ENCODE measurements around the gene KDELR3.

Gene KDELR3

DNA sequence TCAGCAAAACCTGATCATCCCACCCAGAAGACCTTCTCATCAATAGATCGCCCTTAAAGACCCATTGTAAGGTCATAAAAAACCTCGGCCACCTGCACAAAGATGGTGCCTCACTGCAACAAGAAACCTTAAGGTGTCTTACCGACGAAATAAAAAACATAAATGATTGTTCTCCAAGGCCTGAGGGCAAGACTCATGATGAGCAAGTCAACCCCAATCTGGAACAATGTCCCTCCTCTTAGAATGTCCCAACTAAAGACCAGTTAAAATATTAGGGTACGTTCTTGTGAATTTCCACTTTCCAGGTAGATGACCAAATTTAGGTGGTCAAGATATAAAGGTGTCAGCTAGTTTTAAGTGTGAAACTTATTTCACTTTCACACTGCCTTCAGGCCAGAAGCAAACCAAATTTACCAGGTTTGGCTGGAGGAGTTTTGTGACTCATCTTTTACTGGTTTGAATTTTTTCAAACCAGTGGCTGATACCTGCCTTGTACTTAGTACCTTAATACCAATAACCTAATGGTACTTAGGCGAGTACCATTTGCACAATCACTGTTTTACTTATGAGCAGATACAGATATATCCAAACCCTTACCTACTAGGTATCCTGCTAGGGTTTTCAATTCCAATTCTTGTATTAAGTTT is 14.9 kb downstream of the KDELR3 start:
- DNase-seq (ENCODE audit: low read depth): no peak

DNA sequence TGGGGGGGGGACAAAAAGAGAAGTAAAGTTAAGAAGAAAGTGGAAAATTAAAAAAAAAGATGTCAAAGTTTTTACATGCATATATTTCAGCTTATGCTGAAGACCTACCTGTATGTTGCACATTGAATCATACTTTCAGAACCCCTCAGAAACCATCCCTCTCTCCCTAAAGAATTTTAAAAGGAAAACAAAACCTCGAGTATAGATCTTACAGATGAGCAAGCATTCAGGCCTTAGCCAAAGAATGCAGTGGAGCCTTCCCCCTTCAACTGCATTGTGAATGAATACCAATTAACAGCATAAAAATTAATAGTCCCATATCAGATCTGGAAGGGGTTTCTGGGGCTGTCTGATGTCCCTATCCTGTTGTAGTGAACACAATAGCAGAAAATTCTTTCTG is 16.3 kb downstream of the KDELR3 start:
- DNase-seq (ENCODE audit: low read depth): no peak

DNA sequence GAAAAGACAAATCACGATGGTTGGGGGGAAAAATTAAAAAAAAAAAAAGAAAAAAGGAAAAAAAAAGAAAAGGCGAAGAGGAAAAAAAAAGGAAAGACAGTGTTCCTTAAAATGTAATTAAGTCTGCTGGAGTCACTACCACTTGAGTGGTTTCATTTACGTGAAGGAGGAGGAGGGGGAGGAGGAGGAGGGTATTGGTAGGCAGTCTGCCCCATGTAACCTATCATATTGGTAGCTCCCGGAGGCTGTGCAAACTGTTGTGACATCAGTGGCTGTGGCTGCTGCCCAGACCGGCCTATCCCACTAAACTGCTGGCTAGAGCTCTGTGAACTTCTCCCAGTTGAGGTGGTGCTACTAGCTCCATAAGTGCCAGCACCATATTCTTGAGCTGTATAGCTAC is 17.9 kb downstream of the KDELR3 start:
- DNase-seq (ENCODE audit: low read depth): no peak

DNA sequence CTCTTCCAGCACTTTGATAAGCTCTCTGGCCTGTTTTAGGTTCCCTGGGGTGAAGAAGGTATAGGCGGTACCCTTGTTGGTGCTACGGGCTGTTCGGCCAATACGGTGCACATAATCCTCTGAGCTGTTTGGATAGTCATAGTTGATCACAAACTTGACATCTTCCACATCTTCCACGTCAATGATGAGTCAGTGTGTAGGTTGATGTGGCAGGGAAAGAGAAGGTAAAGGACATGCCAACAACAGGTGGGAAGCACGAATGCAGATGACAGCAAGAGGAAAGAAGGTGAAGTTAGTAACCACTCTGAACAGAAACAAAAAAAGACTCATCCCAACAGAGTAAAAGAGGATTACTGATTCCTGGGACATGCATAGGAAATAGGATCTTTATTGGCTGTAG is 20.1 kb downstream of the KDELR3 start:
- no peak for DNase-seq (ENCODE audit: low read depth)

DNA sequence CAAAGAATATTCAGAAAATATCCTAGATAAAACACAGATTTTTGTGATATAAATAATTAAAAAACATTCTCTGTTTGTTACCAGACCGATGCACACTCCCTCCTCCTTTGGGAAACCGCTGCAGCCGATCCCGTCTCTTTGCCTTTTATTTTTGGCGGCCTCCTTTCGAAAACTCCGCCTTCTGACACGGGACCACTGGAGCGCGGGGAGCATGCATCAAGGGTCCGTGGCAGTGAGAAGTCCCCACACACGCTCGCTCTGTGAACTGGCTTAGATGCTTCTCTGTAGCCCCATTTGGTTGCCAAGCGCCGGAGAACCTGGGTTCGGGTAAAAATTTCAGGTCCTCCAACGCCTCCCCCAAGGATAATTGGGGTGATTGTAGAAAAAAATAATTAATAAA is 21.2 kb downstream of the KDELR3 start:
- no peak for DNase-seq (ENCODE audit: low read depth)

DNA sequence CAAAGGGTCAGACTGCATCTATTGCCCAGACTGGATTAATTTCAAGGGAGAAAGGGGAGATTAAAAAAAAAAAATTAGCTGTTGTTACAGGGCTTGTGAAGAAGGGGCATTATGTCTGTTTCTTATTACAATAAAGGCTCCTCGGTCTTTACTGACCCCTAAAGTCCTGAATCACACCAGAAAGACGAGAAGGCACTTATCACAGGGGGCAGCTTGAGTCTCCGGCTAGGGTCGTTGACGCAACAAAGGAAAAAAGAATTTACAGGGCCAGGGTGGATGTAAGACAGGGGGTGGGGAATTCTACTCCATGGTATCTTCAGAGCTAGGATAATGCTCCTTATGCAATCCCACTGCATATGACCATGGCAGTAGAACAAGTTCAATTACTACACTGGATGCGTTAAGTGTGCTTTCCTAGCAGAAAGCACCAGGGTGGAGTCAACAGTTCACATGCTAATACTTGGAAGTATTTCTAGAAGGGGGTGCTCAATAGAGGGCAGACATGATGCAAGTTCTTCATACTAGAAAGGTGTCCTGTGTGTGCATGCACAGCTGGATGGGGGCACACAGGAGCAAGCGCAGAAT is 21.8 kb downstream of the KDELR3 start:
- no peak for DNase-seq (ENCODE audit: low read depth)

DNA sequence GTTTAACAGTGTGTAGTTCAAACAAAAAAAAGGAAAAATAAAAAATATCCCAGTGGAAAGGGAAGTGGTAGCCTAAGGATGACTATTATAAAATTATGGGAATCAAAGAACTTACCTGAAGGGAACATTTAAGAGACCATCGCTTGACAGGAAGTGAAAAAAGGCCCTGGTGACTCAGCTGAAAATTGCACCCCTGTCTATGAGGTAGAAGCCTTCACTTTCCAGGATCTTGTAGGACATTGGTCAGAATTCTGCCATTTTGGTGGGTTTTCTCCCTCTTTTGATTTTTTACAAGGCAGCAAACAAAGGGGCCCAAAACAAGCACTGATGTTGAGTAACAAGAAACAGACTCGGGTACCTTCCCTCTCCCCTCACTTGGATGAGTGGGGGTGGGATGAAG is 22.6 kb downstream of the KDELR3 start:
- DNase-seq (ENCODE audit: low read depth): no peak

DNA sequence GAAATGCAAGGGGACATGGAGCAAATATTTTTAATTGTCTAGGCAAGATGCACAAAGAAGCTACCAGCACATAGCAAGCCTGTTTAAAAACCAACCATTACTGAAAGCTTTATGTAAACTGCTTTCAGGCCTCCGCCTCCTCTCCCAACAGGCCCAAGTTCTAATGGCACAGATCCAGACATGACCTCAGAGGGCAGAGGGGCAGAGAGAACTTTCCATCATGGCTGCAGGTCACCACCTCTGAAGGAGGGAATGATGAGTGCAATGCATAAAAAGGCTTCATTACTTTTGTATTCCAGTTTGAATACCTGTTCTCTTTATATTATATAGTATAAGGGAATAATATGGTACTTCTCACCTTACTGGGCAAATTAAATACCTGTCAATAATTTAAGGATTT is 23.0 kb downstream of the KDELR3 start:
- no peak for DNase-seq (ENCODE audit: low read depth)

DNA sequence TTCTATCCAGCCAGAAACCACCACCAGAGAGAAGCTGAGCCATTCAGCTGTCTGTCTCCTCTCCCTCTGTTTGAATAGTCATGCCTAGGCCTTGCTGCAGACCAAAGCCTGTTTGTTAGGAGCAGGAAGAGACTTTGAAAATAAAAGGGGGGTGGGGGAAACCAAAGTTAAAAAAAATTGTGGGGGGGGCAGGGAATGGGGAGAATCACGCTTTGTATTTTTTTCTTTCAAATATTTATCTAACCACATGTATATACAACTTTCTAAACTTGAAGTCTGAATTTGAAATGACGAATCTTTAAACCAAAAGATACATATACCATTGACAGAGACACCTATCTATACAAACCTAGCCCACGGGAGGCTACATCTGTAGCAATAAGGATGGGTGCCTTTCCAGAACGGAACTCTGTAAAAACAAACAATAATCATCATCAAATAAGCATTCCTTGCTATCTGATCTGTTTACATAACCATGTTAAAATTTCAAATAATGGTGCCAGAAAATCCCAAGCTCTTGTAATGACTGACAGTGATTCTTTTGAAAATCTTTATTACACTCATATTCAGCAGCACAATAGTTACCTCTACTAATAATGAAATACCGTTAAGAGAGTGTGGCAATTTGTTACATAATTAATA is 23.9 kb downstream of the KDELR3 start:
- DNase-seq (ENCODE audit: low read depth): no peak

DNA sequence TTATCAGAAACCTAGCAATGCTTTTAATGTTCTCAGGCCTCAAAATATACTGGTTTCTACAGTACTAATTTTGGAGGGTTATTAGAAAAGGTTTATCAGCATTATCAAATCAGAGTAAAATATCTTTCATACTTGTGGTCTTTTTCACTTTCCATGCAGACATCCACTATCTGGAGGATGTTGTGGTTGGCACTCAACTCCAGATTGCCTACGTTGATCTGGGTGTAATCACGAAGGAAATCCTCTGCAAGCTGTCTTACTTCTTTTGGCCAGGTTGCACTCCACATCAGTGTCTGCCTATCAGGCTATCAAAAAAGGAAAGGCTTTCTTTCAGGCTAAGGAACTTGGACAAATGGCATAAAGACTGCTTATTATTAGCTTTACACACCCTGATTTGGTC is 26.6 kb downstream of the KDELR3 start:
- no peak for DNase-seq (ENCODE audit: low read depth)

DNA sequence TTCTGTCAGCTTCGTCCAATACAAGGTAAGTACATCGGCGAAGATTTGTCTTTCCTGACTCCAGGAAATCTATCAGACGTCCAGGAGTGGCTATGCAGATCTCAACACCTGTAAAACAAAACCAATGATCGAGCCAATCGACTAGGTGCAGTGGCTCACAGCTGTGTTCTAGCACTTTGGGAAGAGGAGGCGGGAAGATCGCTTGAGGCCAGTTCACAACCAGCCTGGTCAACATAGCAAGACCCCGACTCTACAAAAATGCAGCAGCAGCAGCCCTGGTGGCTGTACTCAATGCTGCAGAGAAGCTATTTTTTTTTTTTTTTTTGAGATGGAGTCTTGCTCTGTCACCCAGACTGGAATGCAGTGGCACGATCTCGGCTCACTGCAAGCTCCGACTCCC is 27.0 kb downstream of the KDELR3 start:
- DNase-seq (ENCODE audit: low read depth): no peak

DNA sequence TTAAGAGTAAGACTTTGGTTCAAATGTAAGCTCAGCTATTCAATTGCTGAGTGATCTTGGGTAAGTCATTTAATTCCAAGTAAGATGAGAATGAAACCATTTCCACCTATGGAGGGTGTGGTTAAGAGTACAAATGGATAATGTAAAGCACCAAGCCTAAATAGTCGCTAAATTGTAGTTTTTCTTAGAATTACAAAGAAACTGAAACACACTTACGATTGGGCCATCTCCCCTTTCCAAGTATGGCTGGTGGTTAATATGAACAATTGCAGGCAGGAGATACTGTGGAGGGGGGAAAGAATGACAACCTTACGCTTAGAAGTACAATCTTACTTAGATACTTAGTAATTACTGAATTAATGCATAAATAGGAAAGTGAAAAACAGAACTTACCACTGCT is 30.0 kb downstream of the KDELR3 start:
- DNase-seq (ENCODE audit: low read depth): no peak

DNA sequence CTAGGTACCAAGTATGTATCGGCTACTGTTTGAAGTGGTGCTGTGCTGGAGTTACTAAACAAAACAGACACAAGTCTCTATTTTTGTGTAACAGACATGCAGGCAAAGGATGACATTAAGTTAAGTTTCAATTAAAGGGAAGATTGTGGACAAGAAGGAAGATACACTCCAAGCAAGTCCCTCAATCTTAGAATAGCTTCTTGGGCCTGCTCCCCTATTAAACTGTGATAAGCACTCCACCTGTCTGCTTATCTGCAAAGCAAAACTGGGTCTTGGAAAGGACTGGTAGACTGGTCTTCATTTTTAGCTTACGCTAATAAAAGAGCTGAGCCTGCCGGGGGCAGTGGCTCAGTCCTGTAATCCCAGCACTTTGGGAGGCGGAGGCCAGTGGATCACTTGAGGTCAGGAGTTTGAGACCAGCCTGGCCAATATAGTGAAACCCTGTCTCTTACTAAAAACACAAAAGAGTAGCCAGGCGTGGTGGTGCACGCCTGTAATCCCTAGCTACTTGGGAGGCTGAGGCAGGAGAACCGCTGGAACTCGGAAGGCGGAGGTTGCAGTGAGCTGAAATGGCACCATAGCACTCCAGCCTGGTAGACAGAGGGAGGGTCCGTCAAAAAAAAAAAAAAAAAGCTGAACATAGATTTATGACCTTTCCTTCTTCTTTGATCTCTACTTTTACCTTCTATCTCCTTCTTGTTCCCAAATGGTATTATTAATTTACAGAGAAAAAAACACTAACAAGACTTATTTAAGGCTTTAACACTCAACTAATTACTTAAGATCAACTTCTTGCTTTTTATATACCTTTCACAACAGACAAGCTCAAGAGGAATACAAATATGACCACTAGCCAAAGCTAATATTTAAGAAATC is 34.1 kb downstream of the KDELR3 start:
- DNase-seq (ENCODE audit: low read depth): no peak

DNA sequence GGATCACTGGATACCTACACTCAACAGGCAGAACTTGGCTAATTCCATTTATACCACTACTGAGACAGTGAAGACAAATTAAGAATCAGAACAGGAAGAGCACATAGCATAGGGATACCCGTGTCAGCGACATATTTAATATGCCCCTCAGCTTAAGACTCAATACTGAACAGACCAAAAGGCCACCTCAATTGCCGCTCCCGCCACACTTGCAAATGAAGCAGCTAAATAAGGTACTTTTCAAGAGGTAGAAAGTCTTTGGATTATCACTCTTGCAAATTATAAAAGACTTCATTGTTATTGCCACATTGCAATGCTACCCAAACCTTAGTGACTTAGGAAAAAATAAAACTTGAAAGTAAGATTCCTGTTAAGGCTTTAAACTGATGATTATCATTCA is 35.1 kb downstream of the KDELR3 start:
- DNase-seq (ENCODE audit: low read depth): no peak

DNA sequence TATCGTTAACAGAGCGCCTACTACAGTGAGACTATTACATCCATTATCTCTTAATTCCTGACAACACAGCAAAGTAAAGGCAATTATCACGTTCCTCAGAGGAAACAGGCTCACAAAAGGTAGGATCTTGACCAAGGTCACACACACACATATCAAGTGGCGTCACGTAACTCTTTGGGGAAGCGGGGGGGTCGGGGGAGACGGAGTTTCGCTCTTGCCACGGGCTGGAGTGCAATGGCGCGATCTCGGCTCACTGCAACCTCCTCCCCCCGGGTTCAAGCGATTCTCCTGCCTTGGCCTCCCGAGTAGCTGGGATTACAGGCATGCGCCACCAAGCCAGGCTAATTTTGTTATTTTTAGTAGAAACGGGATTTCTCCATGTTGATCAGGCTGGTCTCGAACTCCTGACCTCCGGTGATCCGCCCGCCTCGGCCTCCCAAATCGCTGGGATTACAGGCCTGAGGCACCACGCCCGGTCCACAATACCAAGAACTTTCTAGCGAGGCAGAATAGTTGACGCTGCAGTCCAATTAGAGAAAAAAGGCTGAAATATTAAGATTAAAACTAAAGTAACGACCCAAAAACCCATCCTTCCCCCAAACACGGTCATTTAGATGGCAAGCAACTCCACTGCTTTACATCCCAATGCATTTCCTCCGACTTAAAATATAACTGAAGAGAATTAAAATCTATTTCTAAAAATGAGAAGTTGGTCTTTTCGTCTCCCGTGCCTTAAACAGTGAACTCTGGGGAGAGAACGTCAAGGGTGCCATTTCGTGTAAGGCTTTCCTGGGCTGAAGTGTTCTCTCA is 37.0 kb downstream of the KDELR3 start:
- DNase-seq (ENCODE audit: low read depth): peak; percentile 16

DNA sequence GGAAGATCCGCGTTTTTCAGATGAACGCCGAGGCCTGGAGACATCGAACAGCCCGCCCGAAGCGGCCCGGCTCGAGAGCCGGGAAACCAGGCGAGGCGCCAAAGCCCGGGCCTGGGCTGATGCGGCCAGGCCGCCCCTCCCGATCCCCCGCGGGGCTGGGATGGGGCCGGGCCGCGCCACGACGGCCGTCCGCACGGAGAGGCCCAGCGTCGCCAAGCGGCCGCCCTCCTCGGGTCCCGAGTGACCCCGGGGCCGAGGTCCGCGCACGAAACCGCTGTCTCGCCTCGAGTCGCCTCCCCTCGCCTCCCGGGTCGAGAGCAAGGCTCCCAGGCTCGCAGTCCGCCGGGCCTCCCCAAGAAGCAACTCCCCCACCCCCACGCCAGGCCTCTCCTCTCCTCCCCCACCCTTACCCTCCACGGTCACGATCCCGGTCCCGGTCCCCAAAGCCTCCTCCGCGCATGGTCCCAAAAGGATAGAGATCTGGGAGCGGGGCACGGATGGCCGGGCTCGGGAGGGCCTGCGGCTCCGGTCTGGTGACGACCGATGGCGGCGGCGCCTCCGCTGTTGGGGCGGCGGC is 37.7 kb downstream of the KDELR3 start:
- DNase-seq (ENCODE audit: low read depth): peak; percentile 42

DNA sequence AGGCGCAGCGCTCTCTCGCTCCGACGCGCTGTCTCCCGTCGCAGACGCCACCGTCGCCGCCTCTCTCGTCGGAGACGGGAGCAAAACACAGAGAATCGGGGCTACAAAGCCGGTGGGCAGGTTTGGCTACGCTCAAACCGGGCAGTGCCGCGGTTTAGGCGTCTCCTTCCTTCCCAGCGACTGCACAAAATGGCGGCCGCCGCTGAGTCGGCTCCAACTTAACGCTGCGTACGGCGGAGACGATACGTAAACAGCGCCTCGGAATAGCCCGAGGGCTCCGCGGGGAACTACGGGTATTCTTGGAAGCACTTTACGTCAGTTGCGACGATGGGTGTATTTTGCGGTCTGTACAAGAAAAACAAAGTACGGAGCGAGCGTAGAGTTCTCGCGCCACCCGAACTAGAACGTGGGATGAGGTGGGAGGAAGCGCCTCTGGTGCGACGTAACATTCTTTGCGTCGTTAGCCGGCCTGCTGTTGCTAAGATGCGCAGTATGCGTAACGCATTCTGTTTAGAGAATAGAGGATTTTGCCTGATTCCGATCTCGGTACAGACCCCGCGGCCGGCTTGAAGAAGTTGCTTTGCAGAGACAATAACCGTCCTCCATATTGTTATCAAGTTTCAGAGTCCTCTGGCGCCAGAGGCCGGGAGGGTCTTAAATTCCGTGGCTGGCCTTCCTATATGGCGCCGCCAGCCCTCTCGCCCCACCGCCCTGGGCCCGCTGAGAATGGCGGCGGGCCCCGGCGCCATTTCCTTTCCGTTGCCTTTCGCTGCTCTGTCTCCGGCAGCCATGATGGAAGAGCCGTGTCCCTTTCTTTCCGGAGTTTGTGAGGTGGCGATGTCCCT is 38.4 kb downstream of the KDELR3 start, which contains the start of gene DDX17:
Gene DDX17, minus strand, starts transcription at position 194 of the 845 bp plus-strand sequence.
- DNase-seq (ENCODE audit: low read depth): peak; percentile 93

DNA sequence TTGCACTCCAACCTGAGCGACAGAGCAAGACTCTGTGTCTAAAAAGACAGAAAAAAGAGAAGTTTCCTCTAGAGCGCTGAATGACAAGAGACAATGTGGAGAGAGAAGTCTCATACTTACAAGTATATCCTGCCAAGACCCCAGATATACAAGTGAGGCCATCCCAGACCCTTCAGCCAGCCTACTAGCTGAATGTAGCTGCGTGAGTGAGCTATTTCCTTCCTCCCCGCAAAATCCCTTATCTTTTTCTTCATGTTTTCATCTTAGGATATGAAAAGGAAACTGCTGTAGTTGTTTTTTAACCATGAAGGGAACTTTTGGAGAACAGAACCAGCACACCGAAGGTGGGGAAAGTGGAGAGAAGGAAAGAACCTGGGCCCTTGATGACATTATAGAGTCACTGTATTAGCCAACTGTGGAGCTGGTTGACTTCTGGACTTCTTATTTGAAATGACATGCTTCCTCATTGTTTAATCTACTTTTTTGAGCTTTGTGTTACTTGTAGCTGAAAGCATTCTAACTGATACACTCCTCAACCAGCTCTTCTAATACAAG is 42.6 kb downstream of the KDELR3 start:
- no peak for DNase-seq (ENCODE audit: low read depth)

DNA sequence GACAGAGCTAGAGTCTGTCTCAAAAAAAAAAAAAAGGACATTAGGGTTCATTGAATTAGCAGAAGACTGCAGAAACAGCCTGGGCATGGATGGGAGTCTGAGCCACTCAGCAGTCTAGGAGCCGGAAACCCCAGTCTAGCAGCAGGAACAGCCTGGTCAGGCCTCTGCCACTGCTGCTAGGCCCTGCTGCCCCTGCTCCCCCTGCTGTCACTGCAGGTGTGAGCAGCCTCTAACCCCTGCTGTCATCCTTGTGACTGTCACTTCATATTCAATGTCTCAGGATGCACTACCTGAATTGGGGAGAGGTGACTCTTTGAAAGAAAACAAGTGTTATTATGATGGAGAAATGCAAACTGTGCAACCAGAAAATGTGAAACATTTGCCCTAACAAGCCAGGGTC is 45.2 kb downstream of the KDELR3 start:
- DNase-seq (ENCODE audit: low read depth): no peak

DNA sequence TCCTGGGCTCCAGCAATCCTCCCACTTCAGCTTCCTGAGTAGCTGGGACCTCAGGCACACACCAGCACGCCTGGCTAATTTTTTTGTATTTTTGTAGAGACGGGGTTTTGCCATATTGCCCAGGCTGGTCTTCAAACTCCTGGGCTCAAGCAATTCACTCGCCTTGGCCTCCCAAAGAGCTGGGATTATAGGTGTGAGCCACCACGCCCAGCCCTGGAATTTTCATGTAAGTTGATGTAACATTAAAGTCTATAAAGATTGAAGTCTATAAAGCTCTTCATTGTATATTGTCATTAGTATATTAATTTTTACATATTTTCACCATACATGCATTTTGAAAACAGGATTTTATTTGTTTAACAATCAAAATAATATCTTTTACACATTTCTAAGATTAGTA is 50.7 kb downstream of the KDELR3 start:
- DNase-seq (ENCODE audit: low read depth): no peak

All from stimulated activated CD8-positive, alpha-beta memory T cell treated with anti-CD3 and anti-CD28 coated beads, Interleukin-12 subunit alpha, Interleukin-12 subunit beta, amount 100 ng/mL, for 1 hour (primary cell).